KG1 (cell line): ENCODE results near the gene TAS1R2.
"Not testable (repeated sequence)": the region's sequence is repeated elsewhere in the genome, so short reads cannot be mapped to it uniquely, and the experiment has no call there.

ENCODE experiments used
- DNase-seq: peaks from one replicate; lab custom pipeline; 2025; lab: John Stamatoyannopoulos, UW

The TAS1R2 gene

GRCh38 chr1:18883636-18884418, 24.4 kb upstream of the TAS1R2 start:
- DNase-seq = peak; percentile 10

DNA sequence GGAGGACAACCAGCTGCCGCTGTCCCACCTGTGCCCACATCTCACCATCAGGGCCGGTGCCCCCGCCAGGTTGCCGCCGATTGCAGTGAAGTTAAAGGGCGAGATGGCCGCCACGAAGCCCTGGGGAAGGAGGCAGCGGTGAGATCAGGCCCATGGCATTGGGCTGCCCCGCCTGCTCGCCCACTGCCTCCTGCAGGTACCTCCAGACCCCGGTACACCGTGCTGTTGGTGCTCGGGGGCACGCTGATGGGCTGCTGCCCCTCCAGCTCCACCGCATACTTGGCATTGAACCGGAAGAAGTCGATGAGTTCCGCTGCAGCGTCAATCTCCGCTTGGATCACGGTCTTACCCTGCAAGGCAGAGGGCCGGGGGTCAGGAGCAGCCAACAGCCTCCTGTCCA, 23.6 kb upstream of the TAS1R2 start:
- DNase-seq = no peak

- DNase-seq = no peak
Observed at GRCh38 chr1:18882486-18882885, 23.0 kb upstream of the TAS1R2 start.

GRCh38 chr1:18881642-18882431, 22.4 kb upstream of the TAS1R2 start:
- no peak for DNase-seq

DNA sequence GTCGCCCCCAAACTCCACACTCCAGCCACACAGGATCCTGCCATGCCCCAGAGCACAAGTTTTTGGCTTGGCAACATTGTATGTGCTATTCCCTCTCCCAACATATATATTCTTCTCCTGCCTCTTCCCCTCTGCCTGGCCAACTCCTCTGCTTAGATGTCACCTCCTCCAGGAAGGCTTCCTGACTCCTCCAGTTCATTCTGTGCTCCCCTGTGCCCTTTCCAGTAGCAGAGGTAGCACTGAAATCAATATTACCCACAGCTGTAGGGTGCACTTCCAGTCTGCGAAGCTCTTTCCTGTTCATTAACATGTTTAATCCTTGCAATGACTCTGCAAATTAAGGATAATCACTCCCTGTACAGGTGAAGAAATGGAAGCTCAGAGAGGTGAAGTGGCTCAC, 21.7 kb upstream of the TAS1R2 start:
- no peak for DNase-seq

DNA sequence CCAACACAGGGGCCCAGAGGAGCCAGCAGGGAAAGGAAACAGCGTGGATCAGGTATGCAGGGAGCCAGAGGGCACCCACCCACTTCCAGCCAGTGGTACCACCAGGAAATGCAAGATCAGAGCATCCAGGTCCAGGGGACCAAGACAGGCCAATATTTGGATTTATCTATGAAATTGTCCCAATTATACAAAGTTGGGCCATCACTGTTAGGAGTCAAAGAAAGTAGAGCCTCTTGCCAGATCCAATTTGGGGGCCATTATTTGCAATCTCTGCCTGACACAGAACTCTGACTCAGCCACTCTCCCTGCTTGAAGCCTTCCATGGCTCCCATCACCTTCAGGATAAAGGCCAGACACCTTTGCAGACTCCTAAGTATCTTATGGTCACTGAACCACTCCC, 21.1 kb upstream of the TAS1R2 start:
- no peak for DNase-seq

DNA sequence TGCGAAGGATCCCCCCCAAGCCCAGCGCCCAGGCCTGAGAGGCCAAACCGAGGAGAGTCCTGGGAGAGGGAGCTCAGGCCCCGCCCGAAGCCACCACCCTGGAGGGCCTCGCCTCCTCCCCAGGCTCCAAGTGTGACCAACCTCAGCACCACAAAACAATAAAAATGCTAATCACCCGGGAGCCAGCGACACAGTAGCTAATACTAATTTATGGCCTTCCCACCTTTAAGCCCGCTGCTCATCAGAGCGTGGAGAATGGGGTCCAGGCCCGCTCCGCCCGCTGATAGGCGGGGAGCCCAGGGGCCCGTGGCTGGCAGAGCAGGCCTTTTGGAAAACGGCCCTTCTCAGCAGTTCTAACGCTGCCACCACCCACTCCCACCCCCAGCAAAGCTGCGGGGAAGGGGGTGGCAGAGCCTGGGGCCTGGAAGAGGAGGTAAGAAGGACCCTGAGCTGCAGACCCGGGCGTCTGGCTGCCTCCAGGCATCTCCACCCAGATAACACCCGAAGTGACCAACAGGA, 20.4 kb upstream of the TAS1R2 start:
- DNase-seq = no peak

DNA sequence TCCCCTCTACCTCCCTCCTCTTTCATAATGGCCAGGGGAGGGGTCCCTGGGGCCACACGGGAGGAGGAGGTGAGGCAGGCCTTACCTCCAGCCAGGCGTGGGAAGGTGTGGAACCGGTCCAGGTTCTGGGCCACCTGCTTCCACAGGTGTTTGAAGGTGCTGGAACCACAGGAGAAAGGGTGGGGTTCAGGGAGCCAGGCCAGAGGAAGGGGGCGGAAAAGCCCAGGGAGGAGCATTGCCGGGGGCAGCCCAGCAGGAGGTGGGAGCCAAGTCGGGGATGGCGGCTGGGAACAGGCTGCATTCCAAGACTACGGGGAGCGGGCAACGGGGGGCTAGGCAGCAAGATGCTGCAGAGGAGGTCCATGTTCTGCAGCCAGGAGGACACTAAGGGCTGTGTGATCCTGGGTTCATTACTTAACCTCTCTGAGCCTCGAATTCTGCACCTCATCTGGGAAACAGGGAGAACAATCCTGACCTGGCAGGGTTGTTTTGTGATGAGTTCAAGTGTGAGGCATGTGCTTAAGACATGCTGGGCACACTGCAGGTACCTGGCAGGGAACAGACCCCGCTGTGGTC, 19.8 kb upstream of the TAS1R2 start:
- no peak for DNase-seq

GRCh38 chr1:18878538-18879214, 19.2 kb upstream of the TAS1R2 start:
- DNase-seq = no peak

DNA sequence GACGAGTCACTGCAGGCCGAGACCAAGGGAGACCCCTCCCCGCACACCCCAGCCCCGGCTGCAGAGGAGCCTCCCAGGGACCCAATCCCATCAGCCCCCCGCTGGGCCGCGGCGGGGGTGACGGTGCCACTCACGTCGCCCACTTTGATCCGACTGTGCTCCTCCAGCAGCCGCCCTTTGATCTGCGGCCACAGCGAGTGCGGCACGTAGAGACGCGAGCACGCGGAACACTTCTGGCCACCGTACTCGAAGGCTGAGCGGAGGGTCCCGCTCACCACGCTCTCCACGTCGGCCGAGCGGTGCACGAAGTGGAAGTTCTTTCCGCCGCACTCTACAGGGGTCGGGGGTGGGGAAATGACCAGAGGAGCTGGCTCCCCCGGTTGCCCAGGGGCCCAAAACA, 17.8 kb upstream of the TAS1R2 start:
- DNase-seq = no peak

GRCh38 chr1:18876210-18876609, 16.8 kb upstream of the TAS1R2 start:
- no peak for DNase-seq

GRCh38 chr1:18875796-18876128, 16.3 kb upstream of the TAS1R2 start:
- no peak for DNase-seq

DNA sequence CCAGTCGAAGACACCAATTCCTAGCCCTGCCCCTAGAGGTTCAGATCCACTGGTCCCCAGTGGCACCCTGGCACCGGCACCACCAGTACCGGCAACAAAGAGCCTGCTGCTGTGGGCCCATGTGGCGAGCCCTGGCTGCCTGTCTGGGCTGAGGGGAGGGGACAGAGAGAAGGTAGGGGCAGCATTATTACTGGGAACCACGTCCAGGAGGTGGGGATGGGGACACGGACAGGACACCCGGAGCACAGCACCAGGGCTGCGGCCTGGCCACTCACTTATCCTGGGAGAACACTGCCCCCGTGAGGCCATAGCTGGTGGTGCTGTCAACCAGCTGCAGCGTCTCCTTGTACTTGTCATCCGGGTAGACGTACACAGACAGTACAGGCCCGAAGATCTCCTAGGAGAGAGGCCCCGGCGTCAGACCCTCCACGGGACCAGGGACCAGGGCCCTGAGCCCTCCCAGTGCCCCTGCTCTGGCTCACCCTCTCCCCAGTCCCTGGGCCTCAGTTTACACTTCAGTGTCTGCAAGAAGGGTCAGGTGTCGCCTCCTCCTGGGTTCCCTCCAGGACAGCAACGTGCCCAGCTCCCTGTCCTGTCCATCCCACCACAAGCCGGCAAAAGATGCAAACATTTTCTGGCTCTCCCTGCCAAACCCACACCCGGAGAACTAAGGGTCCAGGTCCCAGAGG, 15.8 kb upstream of the TAS1R2 start:
- peak; percentile 30 for DNase-seq

DNA sequence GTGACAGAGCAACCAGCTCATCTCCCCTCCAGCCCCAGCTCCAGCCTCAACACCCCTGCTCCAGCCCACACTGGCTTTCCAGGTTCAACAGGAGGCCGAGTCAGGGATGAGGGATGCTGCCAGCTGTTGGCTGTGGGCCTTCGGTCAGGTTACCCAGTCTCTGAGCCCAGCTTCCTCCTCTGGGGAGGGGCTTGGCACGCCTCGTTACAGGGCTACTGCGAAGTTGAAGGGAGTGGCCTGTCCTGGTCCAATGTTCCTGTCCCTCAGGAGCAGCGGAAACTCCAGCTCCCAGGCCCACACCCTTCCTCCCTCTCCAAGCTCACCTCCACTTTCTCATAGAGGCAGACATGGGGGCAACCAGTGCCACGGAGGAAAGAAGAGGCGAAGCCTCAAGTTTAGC, 15.1 kb upstream of the TAS1R2 start:
- DNase-seq = no peak

GRCh38 chr1:18874036-18874435, 14.6 kb upstream of the TAS1R2 start:
- no peak for DNase-seq

DNA sequence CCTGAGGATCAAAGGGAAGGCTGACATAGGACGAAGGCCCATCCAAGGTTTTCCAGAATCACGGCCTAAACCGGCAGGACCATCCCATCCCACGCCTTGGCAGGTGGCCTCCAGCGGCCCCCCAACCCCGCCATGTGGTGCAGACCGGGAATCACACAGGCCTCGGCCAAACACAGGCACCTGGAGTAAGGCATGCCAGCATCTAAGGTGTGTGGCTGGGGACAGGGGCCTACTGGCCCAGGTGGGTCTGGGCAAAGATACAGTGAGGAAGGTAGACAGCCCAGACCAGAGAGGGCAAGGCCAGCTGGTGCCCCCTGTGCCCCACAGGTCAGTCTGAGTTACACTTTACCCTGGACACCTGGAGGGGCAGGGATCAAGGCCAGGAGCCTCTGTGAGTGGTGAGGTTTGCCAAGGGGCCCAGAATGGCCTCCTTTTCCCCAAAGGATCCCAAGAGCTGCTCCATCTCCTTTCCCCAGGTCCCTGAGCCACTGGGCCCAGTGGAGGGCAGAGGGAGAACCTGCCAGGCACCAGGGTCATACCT, 12.7 kb upstream of the TAS1R2 start:
- no peak for DNase-seq

DNA sequence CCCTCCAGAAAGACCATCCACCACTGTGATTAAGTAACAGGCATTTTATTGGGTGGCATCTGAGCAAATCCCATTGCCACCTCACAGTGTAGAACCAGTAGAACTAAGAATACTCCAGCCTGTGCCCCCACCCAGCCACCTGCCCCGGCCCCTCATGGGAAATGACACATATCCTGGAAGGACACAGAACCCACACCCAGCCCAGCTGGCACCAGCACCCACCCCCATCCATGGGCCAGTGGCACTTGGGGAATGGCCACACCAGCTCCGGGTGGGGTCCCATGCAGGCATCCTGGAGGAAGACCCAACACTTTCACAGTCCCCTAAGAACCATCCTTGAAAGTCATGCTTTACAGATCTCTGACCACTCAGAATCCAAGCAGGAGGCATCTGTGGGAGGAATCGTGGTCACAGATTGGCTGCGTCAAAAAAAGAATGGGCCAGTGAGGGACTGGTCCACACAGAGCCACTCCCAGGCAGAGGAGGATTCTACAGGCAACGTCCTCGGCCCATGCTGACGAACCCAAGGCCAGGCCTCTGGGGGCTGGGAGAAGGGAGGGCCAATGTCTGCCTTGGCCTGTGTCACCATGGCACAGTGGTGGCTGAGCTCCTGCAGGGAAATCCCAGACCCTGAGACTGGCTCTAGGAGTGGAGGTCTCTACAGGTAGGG, 12.1 kb upstream of the TAS1R2 start:
- no peak for DNase-seq

DNA sequence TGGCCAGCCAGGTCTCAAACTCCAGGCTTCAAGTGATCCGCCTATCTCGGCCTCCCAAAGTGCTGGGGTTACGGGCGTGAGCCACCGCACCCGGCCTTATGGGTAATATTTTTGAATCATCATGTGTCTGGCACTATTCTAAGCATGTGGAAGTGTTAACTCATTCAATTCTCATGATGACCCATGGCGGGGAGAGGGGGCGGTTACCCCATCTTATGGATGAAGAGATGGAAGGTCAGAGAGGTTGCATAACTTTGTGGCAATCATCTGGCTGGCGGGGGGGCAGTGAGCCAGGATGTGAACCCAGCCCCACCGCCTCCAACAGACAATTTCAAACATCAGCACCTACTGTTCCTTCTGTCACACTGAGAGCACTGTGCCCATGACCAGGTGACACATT, 11.5 kb upstream of the TAS1R2 start:
- DNase-seq = no peak

DNA sequence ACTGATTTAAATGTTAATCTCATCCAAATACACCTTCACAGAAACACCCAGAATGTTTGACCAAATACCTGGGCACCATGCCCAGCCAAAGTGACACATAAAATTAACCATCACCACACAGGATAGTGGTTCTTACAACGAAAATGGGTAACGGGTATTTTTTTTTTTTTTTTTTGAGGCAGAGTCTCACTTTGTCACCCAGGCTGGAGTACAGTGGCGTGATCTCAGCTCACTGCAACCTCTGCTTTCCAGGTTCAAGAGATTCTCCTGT, 11.1 kb upstream of the TAS1R2 start:
- DNase-seq = not testable (repeated sequence)

GRCh38 chr1:18869847-18870594, 10.6 kb upstream of the TAS1R2 start:
- no peak for DNase-seq
